ENCODE measurements around the gene CPM. TPM values are rescaled to one million over a fixed set of nuclear protein-coding genes. Genes with fewer than 3 reads are reported as not detected.

Gene CPM
- total RNA-seq, 1 experiment from 2014 or later = 3.1 TPM

GRCh38 chr12:68943848-68944247 is 10.9 kb upstream of the CPM start:
- Histone ChIP-seq H3K9me3 (ENCODE audit: low read length) (no peaks in the 10 kb centered on the region), H3K4me2 (ENCODE audit: low read length) (no peak overlapping the region), H2AFZ (ENCODE audit: low read length) (0 out of 2 replicates have a peak overlapping the region, but pooled peaks have one; percentile 5), H3K4me3 (ENCODE audit: low read length) (no peak overlapping the region), H4K20me1 (ENCODE audit: low read length) (no peaks in the 10 kb centered on the region), H3K27me3 (ENCODE audit: low read length) (no peaks in the 10 kb centered on the region), H3K4me1 (ENCODE audit: insufficient read depth, low read length) (no peaks in the 10 kb centered on the region), H3K79me2 (ENCODE audit: low read length) (no peaks in the 10 kb centered on the region), H3K27ac (ENCODE audit: low read length) (no peak overlapping the region), H3K9me2 (replicated peaks; ENCODE audit: low read length) (no peaks in the 10 kb centered on the region), H3K36me3 (ENCODE audit: low read depth, low read length) (no peaks in the 10 kb centered on the region), H3F3A (ENCODE audit: low read length, unreplicated experiment) (no peaks in the 10 kb centered on the region), H3K9ac (ENCODE audit: low read length) (no peak overlapping the region)
- ATAC-seq = no peak
- DNase-seq = no peak
- ChIA-PET CTCF (no interaction called here), POLR2A (ENCODE audit: unreplicated experiment) (no interaction called here)
- TF ChIP-seq EZH2 (IDR thresholded peaks at IDR 0.05; ENCODE audit: low read length, unreplicated experiment) (no peak), EZH2phosphoT487 (IDR thresholded peaks at IDR 0.05; ENCODE audit: borderline replicate concordance, low read length) (no peak)
- TF ChIP-seq, protein P1, sequence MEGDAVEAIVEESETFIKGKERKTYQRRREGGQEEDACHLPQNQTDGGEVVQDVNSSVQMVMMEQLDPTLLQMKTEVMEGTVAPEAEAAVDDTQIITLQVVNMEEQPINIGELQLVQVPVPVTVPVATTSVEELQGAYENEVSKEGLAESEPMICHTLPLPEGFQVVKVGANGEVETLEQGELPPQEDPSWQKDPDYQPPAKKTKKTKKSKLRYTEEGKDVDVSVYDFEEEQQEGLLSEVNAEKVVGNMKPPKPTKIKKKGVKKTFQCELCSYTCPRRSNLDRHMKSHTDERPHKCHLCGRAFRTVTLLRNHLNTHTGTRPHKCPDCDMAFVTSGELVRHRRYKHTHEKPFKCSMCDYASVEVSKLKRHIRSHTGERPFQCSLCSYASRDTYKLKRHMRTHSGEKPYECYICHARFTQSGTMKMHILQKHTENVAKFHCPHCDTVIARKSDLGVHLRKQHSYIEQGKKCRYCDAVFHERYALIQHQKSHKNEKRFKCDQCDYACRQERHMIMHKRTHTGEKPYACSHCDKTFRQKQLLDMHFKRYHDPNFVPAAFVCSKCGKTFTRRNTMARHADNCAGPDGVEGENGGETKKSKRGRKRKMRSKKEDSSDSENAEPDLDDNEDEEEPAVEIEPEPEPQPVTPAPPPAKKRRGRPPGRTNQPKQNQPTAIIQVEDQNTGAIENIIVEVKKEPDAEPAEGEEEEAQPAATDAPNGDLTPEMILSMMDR (conservative IDR thresholded peaks at IDR 0.05; ENCODE audit: low read depth, low read length) = no peak
- intact Hi-C loops (cut with micrococcal nuclease) = no loop called here
- BruUV-seq (replicated peaks) = no TSS peak

- Histone ChIP-seq H3K36me3 (ENCODE audit: low read depth, low read length) (no peaks in the 10 kb centered on the region), H3F3A (ENCODE audit: low read length, unreplicated experiment) (no peaks in the 10 kb centered on the region), H4K20me1 (ENCODE audit: low read length) (no peaks in the 10 kb centered on the region), H3K4me2 (ENCODE audit: low read length) (no peak overlapping the region), H3K79me2 (ENCODE audit: low read length) (no peaks in the 10 kb centered on the region), H3K9me3 (ENCODE audit: low read length) (no peaks in the 10 kb centered on the region), H3K4me1 (ENCODE audit: insufficient read depth, low read length) (no peaks in the 10 kb centered on the region), H3K4me3 (ENCODE audit: low read length) (no peak overlapping the region), H3K27me3 (ENCODE audit: low read length) (no peaks in the 10 kb centered on the region), H3K27ac (ENCODE audit: low read length) (no peak overlapping the region), H3K9ac (ENCODE audit: low read length) (no peak overlapping the region), H2AFZ (ENCODE audit: low read length) (no peak overlapping the region), H3K9me2 (replicated peaks; ENCODE audit: low read length) (no peaks in the 10 kb centered on the region)
- DNase-seq = no peak
- ChIA-PET POLR2A (ENCODE audit: unreplicated experiment) (no interaction called here), CTCF (no interaction called here)
- intact Hi-C loops (cut with micrococcal nuclease) = no loop called here
- TF ChIP-seq EZH2phosphoT487 (IDR thresholded peaks at IDR 0.05; ENCODE audit: borderline replicate concordance, low read length) (no peak), EZH2 (IDR thresholded peaks at IDR 0.05; ENCODE audit: low read length, unreplicated experiment) (no peak)
- TF ChIP-seq, protein P1 (conservative IDR thresholded peaks at IDR 0.05; ENCODE audit: low read depth, low read length) = no peak
- no peak for ATAC-seq
- BruUV-seq (replicated peaks) = no TSS peak
Measured at GRCh38 chr12:68940731-68941130, 7.8 kb upstream of the CPM start.

DNA sequence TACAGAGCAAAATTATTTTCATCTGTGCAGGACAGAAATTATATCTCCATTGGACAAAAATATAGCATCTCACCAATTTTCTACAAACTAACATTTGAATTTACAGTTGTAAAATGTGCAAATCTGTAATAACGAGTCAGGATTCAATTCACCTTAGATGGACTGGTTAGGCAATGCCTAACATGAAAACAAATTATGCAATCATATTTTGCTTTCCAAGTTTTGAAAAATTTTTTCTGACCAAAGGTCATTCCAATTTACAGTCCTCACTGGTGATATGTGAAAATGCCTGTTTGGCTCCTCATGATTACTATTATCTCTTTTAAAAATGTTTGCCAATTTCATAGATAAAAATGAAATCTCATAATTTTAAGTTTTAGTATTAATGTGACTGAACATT is 6.5 kb upstream of the CPM start:
- Histone ChIP-seq H3F3A (ENCODE audit: low read length, unreplicated experiment) (no peaks in the 10 kb centered on the region), H3K27ac (ENCODE audit: low read length) (no peak overlapping the region), H2AFZ (ENCODE audit: low read length) (no peak overlapping the region), H3K9me3 (ENCODE audit: low read length) (no peaks in the 10 kb centered on the region), H3K79me2 (ENCODE audit: low read length) (no peaks in the 10 kb centered on the region), H3K36me3 (ENCODE audit: low read depth, low read length) (no peaks in the 10 kb centered on the region), H3K9me2 (replicated peaks; ENCODE audit: low read length) (no peaks in the 10 kb centered on the region), H3K27me3 (ENCODE audit: low read length) (no peaks in the 10 kb centered on the region), H3K4me2 (ENCODE audit: low read length) (no peak overlapping the region), H3K4me1 (ENCODE audit: insufficient read depth, low read length) (no peaks in the 10 kb centered on the region), H3K4me3 (ENCODE audit: low read length) (no peak overlapping the region), H3K9ac (ENCODE audit: low read length) (no peak overlapping the region), H4K20me1 (ENCODE audit: low read length) (no peaks in the 10 kb centered on the region)
- CTCF ChIA-PET = no interaction called here
- ATAC-seq (no peak), DNase-seq (no peak)
- TF ChIP-seq EZH2phosphoT487 (IDR thresholded peaks at IDR 0.05; ENCODE audit: borderline replicate concordance, low read length) (no peak), EZH2 (IDR thresholded peaks at IDR 0.05; ENCODE audit: low read length, unreplicated experiment) (no peak)
- TF ChIP-seq, protein P1 (conservative IDR thresholded peaks at IDR 0.05; ENCODE audit: low read depth, low read length) = no peak
- intact Hi-C loops (cut with micrococcal nuclease) = no loop called here
- BruUV-seq (replicated peaks) = no TSS peak
- POLR2A ChIA-PET (ENCODE audit: unreplicated experiment) = no interaction called here
